ENCODE measurements around the gene FOSL2. TPM values are rescaled to one million over a fixed set of nuclear protein-coding genes. Genes with fewer than 3 reads are reported as not detected.

Gene FOSL2
- polyA plus RNA-seq, 1 of the 3 experiments (the other 2 are of a cell fraction): 41.7 TPM

DNA sequence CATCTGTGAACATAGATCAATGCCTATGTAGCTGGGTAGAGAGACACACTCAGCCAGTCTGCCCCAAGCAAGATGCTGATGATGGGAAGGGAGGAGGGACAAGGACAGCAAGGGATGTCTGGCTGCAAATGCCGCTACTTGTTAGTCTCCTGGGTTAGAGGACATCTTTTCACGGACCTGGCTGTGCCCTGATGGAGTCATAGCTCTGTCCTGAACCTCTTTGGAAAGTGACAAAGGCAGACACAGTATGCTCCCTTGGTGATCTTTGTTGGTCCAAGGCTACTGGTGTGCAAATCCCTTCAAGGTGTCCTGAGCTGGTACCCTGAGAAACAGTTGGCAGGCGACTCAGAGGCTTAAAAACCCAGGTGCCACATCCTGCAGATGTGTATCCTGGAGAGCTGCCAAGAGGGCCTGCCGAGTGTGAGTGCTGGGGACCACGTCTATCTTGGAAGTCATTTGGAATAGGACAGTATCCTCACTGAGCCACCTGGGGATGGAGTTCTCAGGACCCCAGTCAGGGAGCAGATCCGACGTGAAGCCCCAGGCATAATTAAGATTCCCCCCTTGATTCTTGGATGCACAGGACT, 10.8 kb downstream of the FOSL2 start (continued):
- TF ChIP-seq, protein P1, sequence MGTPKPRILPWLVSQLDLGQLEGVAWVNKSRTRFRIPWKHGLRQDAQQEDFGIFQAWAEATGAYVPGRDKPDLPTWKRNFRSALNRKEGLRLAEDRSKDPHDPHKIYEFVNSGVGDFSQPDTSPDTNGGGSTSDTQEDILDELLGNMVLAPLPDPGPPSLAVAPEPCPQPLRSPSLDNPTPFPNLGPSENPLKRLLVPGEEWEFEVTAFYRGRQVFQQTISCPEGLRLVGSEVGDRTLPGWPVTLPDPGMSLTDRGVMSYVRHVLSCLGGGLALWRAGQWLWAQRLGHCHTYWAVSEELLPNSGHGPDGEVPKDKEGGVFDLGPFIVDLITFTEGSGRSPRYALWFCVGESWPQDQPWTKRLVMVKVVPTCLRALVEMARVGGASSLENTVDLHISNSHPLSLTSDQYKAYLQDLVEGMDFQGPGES (IDR thresholded peaks at IDR 0.05; ENCODE audit: low read depth, low read length): no peak
- no peak for TF ChIP-seq EP300 (IDR thresholded peaks at IDR 0.05; ENCODE audit: borderline replicate concordance in 1 of 2, low read depth in 1 of 2, low read length in 1 of 2)
- no peak for TF ChIP-seq GATA2 (CRISPR knock-in tag; IDR thresholded peaks at IDR 0.05)
- no peak for TF ChIP-seq RXRA (IDR thresholded peaks at IDR 0.05; ENCODE audit: borderline replicate concordance, low read depth)
- no peak for TF ChIP-seq EZH2phosphoT487 (IDR thresholded peaks at IDR 0.05; ENCODE audit: borderline replicate concordance, low read depth)
- no peak for TF ChIP-seq GABPA (IDR thresholded peaks at IDR 0.05; ENCODE audit: low read depth)

DNA sequence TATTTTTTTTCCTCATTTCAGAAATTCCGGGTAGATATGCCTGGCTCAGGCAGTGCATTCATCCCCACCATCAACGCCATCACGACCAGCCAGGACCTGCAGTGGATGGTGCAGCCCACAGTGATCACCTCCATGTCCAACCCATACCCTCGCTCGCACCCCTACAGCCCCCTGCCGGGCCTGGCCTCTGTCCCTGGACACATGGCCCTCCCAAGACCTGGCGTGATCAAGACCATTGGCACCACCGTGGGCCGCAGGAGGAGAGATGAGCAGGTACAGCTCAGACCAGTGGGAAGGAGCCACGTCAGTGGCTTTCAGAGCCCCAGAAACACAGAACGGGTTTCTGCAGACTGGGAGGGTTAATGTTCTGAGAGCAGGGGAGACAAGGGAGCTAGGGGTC, 11.4 kb downstream of the FOSL2 start:
- TF ChIP-seq TAF1 (IDR thresholded peaks at IDR 0.05; ENCODE audit: borderline replicate concordance, low read depth, low read length) (no peak), FOSL2 (IDR thresholded peaks at IDR 0.05; ENCODE audit: borderline replicate concordance, low read depth) (no peak), ELF1 (IDR thresholded peaks at IDR 0.05) (no peak), RXRA (IDR thresholded peaks at IDR 0.05; ENCODE audit: borderline replicate concordance, low read depth) (no peak), RAD21 (IDR thresholded peaks at IDR 0.05; ENCODE audit: low read length) (no peak), SMC3 (IDR thresholded peaks at IDR 0.05; ENCODE audit: low read depth, low read length) (no peak), EP300 (IDR thresholded peaks at IDR 0.05; ENCODE audit: borderline replicate concordance in 1 of 2, low read depth in 1 of 2, low read length in 1 of 2) (no peak), SIN3A (IDR thresholded peaks at IDR 0.05; ENCODE audit: borderline replicate concordance, low read depth, low read length) (no peak), NRF1 (IDR thresholded peaks at IDR 0.05; ENCODE audit: low read depth, low read length) (no peak), NFIC (IDR thresholded peaks at IDR 0.05; ENCODE audit: borderline replicate concordance) (no peak), GATA2 (CRISPR knock-in tag; IDR thresholded peaks at IDR 0.05) (no peak), FOXM1 (IDR thresholded peaks at IDR 0.05; ENCODE audit: low read depth) (no peak), EZH2phosphoT487 (IDR thresholded peaks at IDR 0.05; ENCODE audit: borderline replicate concordance, low read depth) (no peak), YY1 (IDR thresholded peaks at IDR 0.05; ENCODE audit: low read depth) (no peak)
- TF ChIP-seq, protein P2, sequence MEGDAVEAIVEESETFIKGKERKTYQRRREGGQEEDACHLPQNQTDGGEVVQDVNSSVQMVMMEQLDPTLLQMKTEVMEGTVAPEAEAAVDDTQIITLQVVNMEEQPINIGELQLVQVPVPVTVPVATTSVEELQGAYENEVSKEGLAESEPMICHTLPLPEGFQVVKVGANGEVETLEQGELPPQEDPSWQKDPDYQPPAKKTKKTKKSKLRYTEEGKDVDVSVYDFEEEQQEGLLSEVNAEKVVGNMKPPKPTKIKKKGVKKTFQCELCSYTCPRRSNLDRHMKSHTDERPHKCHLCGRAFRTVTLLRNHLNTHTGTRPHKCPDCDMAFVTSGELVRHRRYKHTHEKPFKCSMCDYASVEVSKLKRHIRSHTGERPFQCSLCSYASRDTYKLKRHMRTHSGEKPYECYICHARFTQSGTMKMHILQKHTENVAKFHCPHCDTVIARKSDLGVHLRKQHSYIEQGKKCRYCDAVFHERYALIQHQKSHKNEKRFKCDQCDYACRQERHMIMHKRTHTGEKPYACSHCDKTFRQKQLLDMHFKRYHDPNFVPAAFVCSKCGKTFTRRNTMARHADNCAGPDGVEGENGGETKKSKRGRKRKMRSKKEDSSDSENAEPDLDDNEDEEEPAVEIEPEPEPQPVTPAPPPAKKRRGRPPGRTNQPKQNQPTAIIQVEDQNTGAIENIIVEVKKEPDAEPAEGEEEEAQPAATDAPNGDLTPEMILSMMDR (IDR thresholded peaks at IDR 0.05): no peak
- TF ChIP-seq, protein P3, sequence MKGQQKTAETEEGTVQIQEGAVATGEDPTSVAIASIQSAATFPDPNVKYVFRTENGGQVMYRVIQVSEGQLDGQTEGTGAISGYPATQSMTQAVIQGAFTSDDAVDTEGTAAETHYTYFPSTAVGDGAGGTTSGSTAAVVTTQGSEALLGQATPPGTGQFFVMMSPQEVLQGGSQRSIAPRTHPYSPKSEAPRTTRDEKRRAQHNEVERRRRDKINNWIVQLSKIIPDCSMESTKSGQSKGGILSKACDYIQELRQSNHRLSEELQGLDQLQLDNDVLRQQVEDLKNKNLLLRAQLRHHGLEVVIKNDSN (IDR thresholded peaks at IDR 0.05; ENCODE audit: borderline replicate concordance, low read depth): no peak
- Histone ChIP-seq H3K9me3 (no peaks in the 10 kb centered on the region), H3K4me2 (no peak overlapping the region), H3F3A (replicated peaks; ENCODE audit: insufficient read depth) (peaks cover 7% of the 10 kb centered on the region), H3K9ac (no peak overlapping the region), H2AFZ (ENCODE audit: low read depth) (no peak overlapping the region), H4K20me1 (ENCODE audit: insufficient read depth) (peaks cover 76% of the 10 kb centered on the region), H3K79me2 (ENCODE audit: insufficient read depth) (peaks cover 97% of the 10 kb centered on the region), H3K27ac (ENCODE audit: low read depth in 2 of 2, low read length in 1 of 2) (no peak overlapping the region), H3K4me3 (ENCODE audit: low read depth in 2 of 2, low read length in 1 of 2) (no peak overlapping the region), H3K27me3 (ENCODE audit: insufficient read depth) (no peaks in the 10 kb centered on the region), H3K9me2 (no peaks in the 10 kb centered on the region), H3K4me1 (ENCODE audit: control insufficient read depth in 1 of 2, insufficient read depth in 2 of 2, low read depth in 1 of 2, low read length in 1 of 2) (peaks cover 9 to 18% of the 10 kb centered on the region in 2 experiments; a peak in 2 of 4 replicates), H3K36me3 (replicated peaks in 1 of 2; ENCODE audit: control insufficient read depth in 1 of 2, insufficient read depth in 2 of 2, low read length in 1 of 2) (peaks cover 43 to 54% of the 10 kb centered on the region in 2 experiments)
- CTCF ChIA-PET: interaction anchor here (0.8 to 10.1 kb wide), 11 partner anchors 8 to 700 kb away, joined by 3 to 67 read pairs (median 5); partner anchors contain the start of gene FOSL2
- POLR2A ChIA-PET: no interaction called here
- no peak for DNase-seq
- 96% methylated on average over 11 of the region's 11 CpGs for WGBS (ENCODE audit: low lambda C conversion rate)
